Measurements from ENCODE around the gene ZNF136.

DNA sequence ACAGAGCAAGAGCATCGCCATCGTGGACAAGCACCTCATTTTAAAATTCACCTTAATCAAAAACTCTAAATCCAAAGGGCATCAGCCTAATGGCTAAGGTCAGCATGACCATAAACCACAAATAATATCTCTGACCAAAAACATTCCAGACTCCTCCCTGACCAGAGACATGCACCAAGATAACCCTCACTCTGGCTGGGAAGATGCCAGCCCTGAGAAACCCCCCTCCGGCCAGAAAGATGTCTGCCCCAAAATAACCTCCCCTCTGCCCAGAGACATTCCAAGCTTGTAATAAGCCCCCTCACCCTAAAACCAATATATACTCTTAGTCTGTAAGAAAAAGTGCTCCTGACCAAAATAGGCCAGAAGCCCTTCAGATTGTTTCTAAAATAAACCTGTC, 70.1 kb downstream of the ZNF136 start:
- TF ChIP-seq CTCF (IDR thresholded peaks at IDR 0.05 in 4 of 5, conservative IDR thresholded peaks at IDR 0.05 in 1 of 5) = no peak
- TF ChIP-seq POLR2A (IDR thresholded peaks at IDR 0.05) = no peak
